Measurements from ENCODE around the gene COBL. TPM values are rescaled to one million over a fixed set of nuclear protein-coding genes. Genes with fewer than 3 reads are reported as not detected.

Gene COBL
- total and polyA plus RNA-seq, 2 of the 8 experiments (the other 6 are each of a cell fraction or from before 2014, with no cell fraction given) = 13.8 to 40.4 TPM

DNA sequence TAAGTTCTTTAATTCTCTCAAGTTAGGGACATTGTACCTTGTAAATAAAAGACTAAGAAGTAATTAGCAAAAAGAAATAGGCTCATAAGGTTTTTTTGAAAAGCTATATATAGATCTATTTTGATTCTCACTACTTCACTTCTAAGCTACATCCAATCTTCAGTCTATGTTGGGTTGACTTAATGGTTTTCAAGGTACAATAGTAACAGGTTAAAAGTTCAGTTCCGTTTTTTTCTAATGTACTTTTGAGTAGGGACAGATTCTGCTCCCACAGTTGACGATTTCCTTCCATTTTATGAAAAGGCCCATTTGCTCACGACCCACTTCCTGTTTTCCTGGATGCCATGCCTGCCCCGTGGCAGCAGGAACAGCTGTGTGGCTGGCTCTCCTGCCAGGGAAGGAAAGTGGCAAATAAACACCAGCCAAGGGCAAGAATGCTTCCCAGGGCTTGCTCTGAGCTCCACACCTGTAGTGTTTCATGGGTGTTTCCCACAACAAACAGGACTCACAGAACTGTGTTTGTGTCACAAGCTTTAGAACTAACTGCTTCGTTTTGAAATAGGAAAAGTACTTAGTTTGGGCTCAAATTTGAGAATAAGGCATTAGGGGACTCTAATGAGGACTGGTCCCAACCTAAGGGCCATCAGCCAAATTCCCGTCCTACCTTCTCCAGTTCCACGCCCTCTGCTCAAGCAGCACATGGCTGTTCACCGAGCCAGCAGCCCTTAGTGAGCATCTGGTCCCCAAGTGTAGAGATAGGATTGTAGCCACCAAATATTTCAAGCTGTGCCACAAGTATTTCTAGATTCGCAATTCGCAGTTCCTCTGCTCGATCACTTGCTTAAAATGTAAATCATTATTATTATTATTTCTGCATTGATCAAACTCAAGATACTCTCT, 240.7 kb downstream of the COBL start:
- no peak overlapping the region for H2BK120ac ChIP-seq (replicated peaks; ENCODE audit: low read depth, low read length)
- no peak overlapping the region for H3K9ac ChIP-seq (replicated peaks in 1 of 4; ENCODE audit: extremely low read depth in 1 of 4, low read depth in 3 of 4, low read length in 3 of 4)
- H3K14ac ChIP-seq (ENCODE audit: insufficient read length) = no peak overlapping the region
- H2BK5ac ChIP-seq (ENCODE audit: low read depth, low read length) = no peak overlapping the region
- H3K56ac ChIP-seq (replicated peaks; ENCODE audit: insufficient read length, low read depth, low read length) = no peak overlapping the region
- H3K18ac ChIP-seq (ENCODE audit: extremely low read depth, low read length) = no peak overlapping the region
- H2BK12ac ChIP-seq (ENCODE audit: low read depth, low read length) = no peak overlapping the region
- no peaks in the 10 kb centered on the region for H3K79me2 ChIP-seq (ENCODE audit: control insufficient read depth in 1 of 2, insufficient read depth in 2 of 2, low read length in 2 of 2)
- peaks cover 4 to 12% (median 8%) of the 10 kb centered on the region in 4 experiments; a peak in 6 of 7 replicates for H3K4me1 ChIP-seq (replicated peaks in 1 of 4; ENCODE audit: control insufficient read depth in 3 of 4, insufficient read depth in 4 of 4, low read length in 3 of 4)
- FAIRE-seq (no peak), DNase-seq (ENCODE audit: low read depth in 1 of 2, low spot score in 2 of 2) (no peak)
- no peak overlapping the region for H3K23ac ChIP-seq (ENCODE audit: insufficient read length)
- ChIA-PET POLR2A (ENCODE audit: partially characterized antibody) (interaction anchor here (0.5 kb wide), 1 partner anchor 1113 kb away, joined by 4 read pairs; no protein-coding TSS in a partner anchor), CTCF (ENCODE audit: partially characterized antibody) (interaction anchor here (0.6 to 1.9 kb wide), 12 partner anchors 8 to 270 kb away, joined by 3 to 7 read pairs (median 4); no protein-coding TSS in a partner anchor)
- H3K36me3 ChIP-seq (ENCODE audit: control insufficient read depth in 2 of 4, insufficient read depth in 4 of 4, low read length in 3 of 4) = peaks cover 3 to 5% (median 4%) of the 10 kb centered on the region in 4 experiments; a peak in 1 of 8 replicates
- no peak overlapping the region for H3K4ac ChIP-seq (replicated peaks; ENCODE audit: insufficient read length, low read depth, low read length)
- no peak overlapping the region for H2AFZ ChIP-seq (ENCODE audit: low read length)
- no peak overlapping the region for H4K8ac ChIP-seq (ENCODE audit: extremely low read depth, insufficient read depth, low read length)
- no peak overlapping the region for H4K5ac ChIP-seq (ENCODE audit: insufficient read length, low read depth, low read length)
- H4K91ac ChIP-seq (replicated peaks; ENCODE audit: insufficient read length, low read length) = no peak overlapping the region
- H3K9me3 ChIP-seq (ENCODE audit: insufficient read depth in 2 of 2, low read depth in 1 of 2, low read length in 1 of 2) = no peaks in the 10 kb centered on the region
- H3K27ac ChIP-seq (ENCODE audit: low read depth, low read length) = no peak overlapping the region
- H3K4me3 ChIP-seq (ENCODE audit: extremely low read depth in 1 of 4, insufficient read depth in 2 of 4, low read depth in 3 of 4, low read length in 4 of 4) = no peak overlapping the region
- no peak overlapping the region for H3K4me2 ChIP-seq (ENCODE audit: insufficient read depth in 1 of 2, low read depth in 2 of 2, low read length in 2 of 2)
- H2BK20ac ChIP-seq (ENCODE audit: low read length) = no peak overlapping the region
- H2AK5ac ChIP-seq (ENCODE audit: low read depth, low read length) = no peak overlapping the region
- H4K20me1 ChIP-seq (replicated peaks in 1 of 2; ENCODE audit: control insufficient read depth in 1 of 2, insufficient read depth in 2 of 2, low read length in 2 of 2) = no peaks in the 10 kb centered on the region
- 92% methylated on average over 11 of the region's 11 CpGs; no CpG with 5 or more reads in 1 of the 2 experiments for WGBS, 2 experiments (ENCODE audit: extremely low coverage in 1 of 2, insufficient coverage in 1 of 2, insufficient read length in 1 of 2, insufficient replicate concordance in 2 of 2, low coverage in 1 of 2, low lambda C conversion rate in 2 of 2, missing lambda C conversion rate in 1 of 2)
- H3K27me3 ChIP-seq (replicated peaks in 1 of 4; ENCODE audit: control insufficient read depth in 3 of 4, extremely low read depth in 1 of 4, insufficient read depth in 3 of 4, low read length in 3 of 4) = no peaks in the 10 kb centered on the region
- H3K79me1 ChIP-seq (ENCODE audit: low read depth, low read length) = no peaks in the 10 kb centered on the region; the same call in 1 of the 2 replicates
- H3K23me2 ChIP-seq (ENCODE audit: low read depth, low read length) = no peaks in the 10 kb centered on the region
- H2BK15ac ChIP-seq (ENCODE audit: low read length) = no peak overlapping the region
- TF ChIP-seq TBP (IDR thresholded peaks at IDR 0.05; ENCODE audit: low read depth, low read length) (no peak), FOSL1 (IDR thresholded peaks at IDR 0.05; ENCODE audit: insufficient read depth, low read depth, low read length) (no peak), JUN (IDR thresholded peaks at IDR 0.05; ENCODE audit: low read depth, low read length) (no peak), GTF2F1 (IDR thresholded peaks at IDR 0.05; ENCODE audit: borderline replicate concordance, low read depth, low read length) (no peak), SIX5 (IDR thresholded peaks at IDR 0.05; ENCODE audit: low read depth, low read length) (no peak), TEAD4 (IDR thresholded peaks at IDR 0.05; ENCODE audit: low read depth, low read length) (no peak), HDAC2 (IDR thresholded peaks at IDR 0.05; ENCODE audit: borderline replicate concordance in 1 of 2, low read depth in 2 of 2, low read length in 2 of 2) (no peak), GABPA (IDR thresholded peaks at IDR 0.05; ENCODE audit: borderline replicate concordance, insufficient read depth, low read length) (no peak), ASH2L (IDR thresholded peaks at IDR 0.05; ENCODE audit: low read length) (no peak)
- TF ChIP-seq, protein P1, sequence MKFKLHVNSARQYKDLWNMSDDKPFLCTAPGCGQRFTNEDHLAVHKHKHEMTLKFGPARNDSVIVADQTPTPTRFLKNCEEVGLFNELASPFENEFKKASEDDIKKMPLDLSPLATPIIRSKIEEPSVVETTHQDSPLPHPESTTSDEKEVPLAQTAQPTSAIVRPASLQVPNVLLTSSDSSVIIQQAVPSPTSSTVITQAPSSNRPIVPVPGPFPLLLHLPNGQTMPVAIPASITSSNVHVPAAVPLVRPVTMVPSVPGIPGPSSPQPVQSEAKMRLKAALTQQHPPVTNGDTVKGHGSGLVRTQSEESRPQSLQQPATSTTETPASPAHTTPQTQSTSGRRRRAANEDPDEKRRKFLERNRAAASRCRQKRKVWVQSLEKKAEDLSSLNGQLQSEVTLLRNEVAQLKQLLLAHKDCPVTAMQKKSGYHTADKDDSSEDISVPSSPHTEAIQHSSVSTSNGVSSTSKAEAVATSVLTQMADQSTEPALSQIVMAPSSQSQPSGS (IDR thresholded peaks at IDR 0.05; ENCODE audit: low read length) = no peak
